Trophoblast cell (in vitro differentiated cells and primary cell): Measurements from ENCODE around the gene FAM13A.
A peak's percentile ranks its signal among the peaks of the same experiment; 100 is the strongest.

Source experiments
- DNase-seq, 2 donors: peaks; one replicate each; pipeline ENCODE4 v3.0.0-alpha.2; 2016
- H2AFZ ChIP-seq: 2 replicates; pipeline ENCODE4 v1.6.1; 2013; ENCODE audit warnings: low read length, moderate library complexity, mild to moderate bottlenecking; ENCODE audit not compliant: insufficient read depth, poor library complexity
- H2AK5ac ChIP-seq: 2 replicates; pipeline ENCODE4 v1.6.1; 2013; ENCODE audit warnings: mild to moderate bottlenecking, low read length
- H2BK120ac ChIP-seq: 2 replicates; pipeline ENCODE4 v1.6.1; 2013; ENCODE audit warnings: low read length, mild to moderate bottlenecking, moderate library complexity; ENCODE audit not compliant: insufficient read depth, poor library complexity
- H2BK12ac ChIP-seq: 2 replicates; pipeline ENCODE4 v1.6.1; 2013; ENCODE audit warnings: mild to moderate bottlenecking, low read length, moderate library complexity
- H2BK5ac ChIP-seq: 2 replicates; pipeline ENCODE4 v1.6.1; 2013; ENCODE audit warnings: low read length, low read depth, moderate library complexity, mild to moderate bottlenecking; ENCODE audit not compliant: poor library complexity
- H3K14ac ChIP-seq: 2 replicates; pipeline ENCODE4 v1.6.1; 2013; ENCODE audit warnings: mild to moderate bottlenecking, low read length
- H3K18ac ChIP-seq: 2 replicates; pipeline ENCODE4 v1.6.1; 2013; ENCODE audit warnings: mild to moderate bottlenecking, low read length
- H3K23ac ChIP-seq: 2 replicates; pipeline ENCODE4 v1.6.1; 2013; ENCODE audit warnings: low read length
- H3K27ac ChIP-seq: 2 replicates; pipeline ENCODE4 v1.5.1; 2013; ENCODE audit warnings: low read depth, mild to moderate bottlenecking, inconsistent platforms, low read length, moderate library complexity
- H3K27me3 ChIP-seq: 2 replicates; pipeline ENCODE4 v1.6.1; 2013; ENCODE audit warnings: inconsistent platforms, mild to moderate bottlenecking, low read length, moderate library complexity; ENCODE audit not compliant: insufficient read depth
- H3K36me3 ChIP-seq, 2 experiments: 1 replicate in 1 of 2; 2 replicates in 1 of 2; pipeline ENCODE4 v1.6.1; 2013; ENCODE audit warnings: low read length in 2 of 2, mild to moderate bottlenecking in 2 of 2, moderate library complexity in 1 of 2; ENCODE audit not compliant: insufficient read depth in 2 of 2, control insufficient read depth in 1 of 2
- H3K4ac ChIP-seq: 2 replicates; pipeline ENCODE4 v1.6.1; 2013; ENCODE audit warnings: low read depth, mild to moderate bottlenecking, low read length, moderate library complexity
- H3K4me1 ChIP-seq, 2 experiments: 1 replicate in 1 of 2; 2 replicates in 1 of 2; pipeline ENCODE4 v1.6.1; 2013; ENCODE audit warnings: low read length in 2 of 2, mild to moderate bottlenecking in 2 of 2, moderate library complexity in 1 of 2; ENCODE audit not compliant: insufficient read depth in 2 of 2, control insufficient read depth in 1 of 2
- H3K4me2 ChIP-seq: 2 replicates; pipeline ENCODE4 v1.6.1; 2013; ENCODE audit warnings: inconsistent platforms, mild to moderate bottlenecking, low read length, moderate library complexity
- H3K4me3 ChIP-seq: 2 replicates; pipeline ENCODE4 v1.5.1; 2013; ENCODE audit warnings: mild to moderate bottlenecking, low read depth, low read length, inconsistent platforms
- H3K79me1 ChIP-seq: one replicate; pipeline ENCODE4 v1.6.1; 2013; ENCODE audit warnings: low read length
- H3K79me2 ChIP-seq: 2 replicates; pipeline ENCODE4 v1.6.1; 2013; ENCODE audit warnings: low read length, mild to moderate bottlenecking; ENCODE audit not compliant: control insufficient read depth, insufficient read depth, poor library complexity
- H3K9ac ChIP-seq: 2 replicates; pipeline ENCODE4 v1.6.1; 2013; ENCODE audit warnings: mild to moderate bottlenecking, low read length
- H3K9me3 ChIP-seq: 2 replicates; pipeline ENCODE4 v1.6.1; 2013; ENCODE audit warnings: low read depth, mild to moderate bottlenecking, control low read depth, inconsistent platforms, low read length; ENCODE audit not compliant: insufficient read depth
- H4K12ac ChIP-seq: 2 replicates; pipeline ENCODE4 v1.6.1; 2013; ENCODE audit warnings: low read depth, mild to moderate bottlenecking, low read length, moderate library complexity
- H4K8ac ChIP-seq: 2 replicates; pipeline ENCODE4 v1.6.1; 2013; ENCODE audit warnings: low read depth, mild to moderate bottlenecking, low read length, moderate library complexity
- H4K91ac ChIP-seq: one replicate; pipeline ENCODE4 v1.6.1; 2013; ENCODE audit warnings: low read depth, mild to moderate bottlenecking, low read length, moderate library complexity
- WGBS: extraction: QIAGEN DNeasy Blood & Tissue Kit; methylation state at CpG from one replicate; pipeline ENCODE4 v1.1.7; 2013; ENCODE audit warnings: missing lambda C conversion rate; ENCODE audit not compliant: insufficient read length, insufficient coverage; ENCODE audit errors: extremely low coverage; 5-methylcytosine and 5-hydroxymethylcytosine counted together

The FAM13A gene

DNA sequence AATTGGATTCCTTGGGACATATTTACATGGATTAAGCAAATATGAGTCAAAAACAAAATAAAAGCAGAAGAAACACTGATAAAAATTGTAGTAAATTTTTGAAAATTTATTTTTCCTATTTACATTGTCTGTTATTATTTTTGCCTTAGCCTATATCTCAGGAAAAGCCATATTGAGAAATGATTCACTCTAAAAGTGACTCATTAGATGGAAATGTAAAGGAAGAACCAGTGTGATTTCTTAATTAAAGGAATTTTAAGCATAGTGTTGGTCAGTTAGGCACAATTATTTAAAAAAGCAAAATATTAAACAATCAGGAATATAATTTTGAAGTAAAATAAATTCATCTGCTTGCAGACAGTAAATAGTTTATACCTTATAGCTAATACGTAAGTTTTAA, 191.9 kb downstream of the FAM13A start:
- Histone ChIP-seq H3K9ac (no peak overlapping the region), H3K14ac (no peak overlapping the region), H3K27ac (no peak overlapping the region), H2AFZ (no peak overlapping the region), H2BK120ac (no peak overlapping the region), H3K9me3 (no peaks in the 10 kb centered on the region), H2BK5ac (no peak overlapping the region), H4K8ac (no peak overlapping the region), H3K36me3 (no peaks in the 10 kb centered on the region), H2BK12ac (no peak overlapping the region), H3K79me1 (no peaks in the 10 kb centered on the region), H3K4me3 (no peak overlapping the region), H3K79me2 (no peaks in the 10 kb centered on the region), H4K91ac (no peak overlapping the region), H3K23ac (no peak overlapping the region), H3K4me2 (no peak overlapping the region), H3K18ac (no peak overlapping the region), H4K12ac (no peak overlapping the region), H3K27me3 (no peaks in the 10 kb centered on the region), H3K4me1 (no peaks in the 10 kb centered on the region), H2AK5ac (no peak overlapping the region), H3K4ac (no peak overlapping the region)
- DNase-seq, result peak in 1 of 2 donors; percentile 45
- WGBS, result no CpG with 5 or more reads among the region's 1 CpG

DNA sequence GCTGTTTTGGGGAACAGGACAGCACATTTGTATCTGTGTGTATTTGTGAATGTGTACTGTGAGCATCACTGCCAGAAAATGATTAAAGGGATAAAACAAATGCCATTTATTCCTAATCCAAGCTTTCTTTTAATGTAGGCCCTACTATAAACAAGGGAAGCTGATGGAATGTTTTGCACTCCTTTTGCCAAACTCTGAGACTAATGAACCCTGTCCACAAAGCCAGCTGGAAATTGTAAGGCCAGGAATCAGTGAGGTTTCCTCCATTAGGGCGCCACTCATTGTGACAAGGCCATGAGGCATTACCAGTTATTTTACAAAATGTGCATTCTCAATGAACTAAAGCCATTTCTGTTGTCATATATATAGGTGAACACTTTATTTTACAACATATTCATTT, 196.4 kb downstream of the FAM13A start:
- Histone ChIP-seq H3K36me3 (no peaks in the 10 kb centered on the region), H4K8ac (no peak overlapping the region), H2BK5ac (no peak overlapping the region), H2BK120ac (no peak overlapping the region), H3K14ac (no peak overlapping the region), H3K18ac (no peak overlapping the region), H4K91ac (no peak overlapping the region), H3K27ac (no peak overlapping the region), H3K79me2 (no peaks in the 10 kb centered on the region), H3K27me3 (no peaks in the 10 kb centered on the region), H2AFZ (no peak overlapping the region), H2AK5ac (no peak overlapping the region), H3K79me1 (no peaks in the 10 kb centered on the region), H3K23ac (no peak overlapping the region), H3K4ac (no peak overlapping the region), H3K9me3 (no peaks in the 10 kb centered on the region), H3K4me1 (no peaks in the 10 kb centered on the region), H3K9ac (no peak overlapping the region), H3K4me2 (no peak overlapping the region), H4K12ac (no peak overlapping the region), H3K4me3 (no peak overlapping the region), H2BK12ac (no peak overlapping the region)
- WGBS, result no CpG with 5 or more reads among the region's 1 CpG
- DNase-seq, result no peak

DNA sequence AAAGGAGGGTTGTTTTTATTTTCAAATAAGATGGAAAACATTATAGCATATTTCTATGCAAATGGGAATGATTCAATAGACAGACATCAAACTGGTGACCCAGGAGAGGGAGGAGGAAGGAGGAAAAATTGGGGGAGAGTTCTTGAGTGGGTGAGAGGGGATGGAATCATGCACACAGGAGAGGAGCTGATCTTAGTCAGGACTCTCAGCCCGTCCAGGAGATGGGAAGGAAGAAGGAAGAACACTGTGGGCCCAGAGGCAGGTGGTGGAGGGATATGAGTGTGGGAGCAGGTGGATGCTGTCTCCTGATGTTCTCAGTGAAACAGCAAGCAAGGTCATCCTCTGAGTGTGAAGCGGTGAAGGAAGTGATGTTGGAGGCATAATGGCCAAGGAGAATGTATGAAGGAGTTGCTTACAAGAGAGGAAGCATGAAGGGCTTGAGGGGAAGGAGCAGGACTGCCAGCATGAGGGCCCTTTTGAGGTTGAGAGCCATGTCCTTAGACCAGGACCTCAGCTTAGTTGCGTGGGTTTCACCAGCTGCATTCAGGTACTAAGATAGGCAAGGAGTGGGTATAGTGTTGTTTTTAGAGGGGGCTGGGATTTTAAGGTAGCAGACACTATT, 197.7 kb downstream of the FAM13A start:
- H3K4me2 ChIP-seq, result no peak overlapping the region
- no peak for DNase-seq
- H3K9me3 ChIP-seq, result no peaks in the 10 kb centered on the region
- no peak overlapping the region for H2AFZ ChIP-seq
- no peaks in the 10 kb centered on the region for H3K27me3 ChIP-seq
- WGBS, result no CpG with 5 or more reads among the region's 3 CpGs
- H3K4me1 ChIP-seq, result no peaks in the 10 kb centered on the region
- no peak overlapping the region for H3K27ac ChIP-seq
- H4K8ac ChIP-seq, result no peak overlapping the region
- no peak overlapping the region for H4K12ac ChIP-seq
- no peak overlapping the region for H4K91ac ChIP-seq
- no peak overlapping the region for H3K14ac ChIP-seq
- H2AK5ac ChIP-seq, result no peak overlapping the region
- no peak overlapping the region for H3K23ac ChIP-seq
- H3K79me2 ChIP-seq, result no peaks in the 10 kb centered on the region
- H3K36me3 ChIP-seq, result no peaks in the 10 kb centered on the region
- H2BK120ac ChIP-seq, result no peak overlapping the region
- H2BK12ac ChIP-seq, result no peak overlapping the region
- H3K18ac ChIP-seq, result no peak overlapping the region
- H3K79me1 ChIP-seq, result no peaks in the 10 kb centered on the region
- H3K4me3 ChIP-seq, result no peak overlapping the region
- no peak overlapping the region for H2BK5ac ChIP-seq
- H3K4ac ChIP-seq, result no peak overlapping the region
- H3K9ac ChIP-seq, result no peak overlapping the region

DNA sequence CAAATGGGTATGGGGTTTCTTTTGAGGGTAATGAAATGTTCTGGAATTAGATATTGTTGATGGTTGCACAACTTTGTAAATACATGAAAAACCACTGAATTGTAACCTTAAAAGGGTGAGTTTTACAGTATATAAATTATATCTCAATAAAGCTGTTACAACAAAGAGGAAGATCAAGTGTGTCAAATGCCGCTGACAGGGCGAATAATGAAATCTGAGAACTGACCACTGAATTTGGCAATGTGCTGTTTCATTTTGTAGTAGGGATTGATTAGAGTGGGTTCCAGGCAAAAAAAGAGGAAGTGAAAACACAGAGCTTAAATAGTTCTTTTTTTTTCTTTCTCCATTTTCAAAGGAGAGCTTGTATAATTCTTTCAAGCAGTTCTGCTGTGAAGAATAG, 198.2 kb downstream of the FAM13A start:
- peak in 1 of 2 donors; percentile 24 for DNase-seq
- Histone ChIP-seq H3K4ac (no peak overlapping the region), H3K27ac (no peak overlapping the region), H3K9ac (no peak overlapping the region), H3K27me3 (no peaks in the 10 kb centered on the region), H3K4me1 (no peaks in the 10 kb centered on the region), H4K12ac (no peak overlapping the region), H2AFZ (no peak overlapping the region), H3K23ac (no peak overlapping the region), H4K91ac (no peak overlapping the region), H3K79me1 (no peaks in the 10 kb centered on the region), H4K8ac (no peak overlapping the region), H3K36me3 (no peaks in the 10 kb centered on the region), H2AK5ac (no peak overlapping the region), H3K4me3 (no peak overlapping the region), H3K9me3 (no peaks in the 10 kb centered on the region), H2BK12ac (no peak overlapping the region), H3K4me2 (no peak overlapping the region), H2BK5ac (no peak overlapping the region), H3K79me2 (no peaks in the 10 kb centered on the region), H2BK120ac (no peak overlapping the region), H3K14ac (no peak overlapping the region), H3K18ac (no peak overlapping the region)
- no CpG with 5 or more reads among the region's 2 CpGs for WGBS
